T-cell (primary cell): ENCODE measurements around the gene HDAC5. TPM values are rescaled to one million over a fixed set of nuclear protein-coding genes. Genes with fewer than 3 reads are reported as not detected.
"Not testable (repeated sequence)": the region's sequence is repeated elsewhere in the genome, so short reads cannot be mapped to it uniquely, and the experiment has no call there.

ENCODE experiments used
- ATAC-seq, 4 experiments: fragments of 200-7000 bp in 3 of 4; fragments of 150-1000 bp in 1 of 4; cut with Tn5 transposase; replicated peaks in 1 of 4; 1 replicate in 3 of 4; 2 replicates in 1 of 4; pipeline ENCODE4 v1.10.0; 2021; ENCODE audit warnings: moderate library complexity in 3 of 4, mild to moderate bottlenecking in 2 of 4, moderate number of reproducible peaks in 1 of 4
- CTCF ChIA-PET, 2 donors: fragments of 300-600 bp; sonication (Branson Sonifier 250); formaldehyde crosslinking; loops; one replicate each; lab custom pipeline; 2022; ENCODE audit warnings: antibody characterized with exemption in 2 of 2; lab: Charles Lee
- POLR2A ChIA-PET, 2 donors: fragments of 300-600 bp; sonication (Branson Sonifier 250); formaldehyde crosslinking; loops; one replicate each; lab custom pipeline; 2022; ENCODE audit warnings: antibody characterized with exemption in 2 of 2; lab: Charles Lee
- DNase-seq, 35 experiments: peaks; one replicate each; pipeline versions ENCODE4 v3.0.0 to v3.0.0-alpha.2; 2013 to 2023
- H3K27ac ChIP-seq: one replicate; pipeline ENCODE4 v1.5.1; 2013; ENCODE audit warnings: low read length
- H3K27me3 ChIP-seq, 2 experiments: replicated peaks in 1 of 2; 1 replicate in 1 of 2; 2 replicates in 1 of 2; pipeline versions ENCODE4 v1.6.1 to v1.7.0; 2013; ENCODE audit warnings: low read length in 1 of 2, mixed read lengths in 1 of 2; ENCODE audit not compliant: control insufficient read depth in 2 of 2, insufficient read depth in 2 of 2; ENCODE audit errors: extremely low read depth in 1 of 2
- H3K36me3 ChIP-seq, 2 donors: 1 replicate in 1 of 2; 2 replicates in 1 of 2; pipeline versions ENCODE4 v1.6.1 to v1.7.0; 2013; ENCODE audit warnings: low read length in 1 of 2; ENCODE audit not compliant: control insufficient read depth in 2 of 2, insufficient read depth in 1 of 2; ENCODE audit errors: extremely low read depth in 1 of 2
- H3K4me1 ChIP-seq, 2 experiments: 1 replicate in 1 of 2; 2 replicates in 1 of 2; pipeline versions ENCODE4 v1.6.1 to v1.7.0; 2013; ENCODE audit warnings: low read length in 2 of 2, mixed read lengths in 1 of 2; ENCODE audit not compliant: insufficient read depth in 2 of 2, control insufficient read depth in 1 of 2; ENCODE audit errors: extremely low read depth in 1 of 2
- H3K4me3 ChIP-seq, 2 donors: 1 replicate in 1 of 2; 2 replicates in 1 of 2; pipeline versions ENCODE4 v1.5.1 to v1.7.0; 2013; ENCODE audit warnings: mild to moderate bottlenecking in 2 of 2, low read length in 1 of 2, moderate library complexity in 1 of 2; ENCODE audit not compliant: control insufficient read depth in 1 of 2; ENCODE audit errors: extremely low read depth in 1 of 2
- H3K9me3 ChIP-seq: 2 replicates; pipeline ENCODE4 v1.7.0; 2013
- H3K27ac Mint-ChIP-seq, 2 donors: one replicate each; pipeline ENCODE4 v1.8.0; 2020 to 2021; ENCODE audit warnings: mild to moderate bottlenecking in 2 of 2, mixed read lengths in 2 of 2
- H3K27me3 Mint-ChIP-seq, 2 donors: one replicate each; pipeline ENCODE4 v1.8.0; 2021 to 2022; ENCODE audit warnings: mixed read lengths in 2 of 2
- H3K36me3 Mint-ChIP-seq: one replicate; pipeline ENCODE4 v1.8.0; 2021; ENCODE audit warnings: mixed read lengths
- H3K4me1 Mint-ChIP-seq, 3 donors: one replicate each; pipeline ENCODE4 v1.8.0; 2020 to 2022; ENCODE audit warnings: mixed read lengths in 3 of 3, mild to moderate bottlenecking in 1 of 3
- H3K4me3 Mint-ChIP-seq, 3 donors: one replicate each; pipeline ENCODE4 v1.8.0; 2020 to 2022; ENCODE audit warnings: mild to moderate bottlenecking in 3 of 3, mixed read lengths in 3 of 3, moderate library complexity in 3 of 3
- H3K9me3 Mint-ChIP-seq, 3 donors: one replicate each; pipeline ENCODE4 v1.8.0; 2020 to 2022; ENCODE audit warnings: mixed read lengths in 3 of 3
- WGBS: methylation state at CpG from one replicate; pipeline ENCODE4 v1.1.5; 2013; ENCODE audit warnings: missing lambda C conversion rate; ENCODE audit not compliant: insufficient coverage; 5-methylcytosine and 5-hydroxymethylcytosine counted together
- total RNA-seq, 35 experiments: library from RNA in 6 of 35; stranded (reverse) in 6 of 35; fragments of 120-200 nt in 1 of 35; gene quantifications; one replicate each; pipeline versions ENCODE4 v1.2.1 to v1.2.4 and lab custom pipeline; 2013 to 2026

Gene HDAC5
- total RNA-seq, 5 donors from 2014 or later (not counting 1 experiment from before 2014, with no cell fraction given) = 68.6 to 81.4 (median 72.8) TPM

- Histone ChIP-seq H3K4me3 (no peak overlapping the region), H3K27ac (no peak overlapping the region), H3K4me1 (no peaks in the 10 kb centered on the region), H3K36me3 (no peaks in the 10 kb centered on the region), H3K9me3 (no peaks in the 10 kb centered on the region), H3K27me3 (no peaks in the 10 kb centered on the region)
- H3K27me3 Mint-ChIP-seq = no peaks in the 10 kb centered on the region
- H3K27ac Mint-ChIP-seq = no peak overlapping the region
- H3K4me3 Mint-ChIP-seq = no peak overlapping the region
- ChIA-PET CTCF (interaction anchor here in 1 of 2 donors (0.7 kb wide), 1 partner anchor 29 kb away, joined by 3 read pairs; no protein-coding TSS in a partner anchor), POLR2A (interaction anchor here in 1 of 2 donors (0.7 kb wide), 1 partner anchor 80 kb away, joined by 6 read pairs; no protein-coding TSS in a partner anchor)
- no peak for DNase-seq
- no peak for ATAC-seq
- peaks cover 0 to 4% (median 0%) of the 10 kb centered on the region in 3 donors for H3K4me1 Mint-ChIP-seq
- WGBS = 98% methylated on average over 4 of the region's 4 CpGs
- no peaks in the 10 kb centered on the region for H3K36me3 Mint-ChIP-seq
- H3K9me3 Mint-ChIP-seq = no peaks in the 10 kb centered on the region
These were observed 24.4 kb upstream of the HDAC5 start for GRCh38 chr17:44147812-44148211.

GRCh38 chr17:44146375-44147346 is 23.2 kb upstream of the HDAC5 start:
- no peaks in the 10 kb centered on the region for H3K27me3 ChIP-seq
- no peaks in the 10 kb centered on the region for H3K36me3 ChIP-seq
- H3K4me3 ChIP-seq = no peak overlapping the region
- Mint-ChIP-seq H3K27me3 (no peaks in the 10 kb centered on the region), H3K4me1 (peaks cover 4 to 7% (median 5%) of the 10 kb centered on the region in 3 donors), H3K27ac (no peak overlapping the region), H3K36me3 (no peaks in the 10 kb centered on the region), H3K4me3 (no peak overlapping the region), H3K9me3 (no peaks in the 10 kb centered on the region)
- no peak for ATAC-seq
- no peak for DNase-seq
- ChIA-PET POLR2A (no interaction called here), CTCF (interaction anchor here in 1 of 2 donors (1.2 to 1.3 kb wide), 2 partner anchors 9 to 70 kb away, joined by 3 read pairs; no protein-coding TSS in a partner anchor)
- WGBS = 100% methylated on average over 1 of the region's 2 CpGs
- H3K9me3 ChIP-seq = no peaks in the 10 kb centered on the region
- H3K27ac ChIP-seq = no peak overlapping the region
- peaks cover 2 to 9% of the 10 kb centered on the region in 2 experiments for H3K4me1 ChIP-seq

- POLR2A ChIA-PET = no interaction called here
- no peak overlapping the region for H3K4me3 Mint-ChIP-seq
These were observed 21.7 kb upstream of the HDAC5 start for GRCh38 chr17:44144966-44145739.

GRCh38 chr17:44143921-44144320 is 20.5 kb upstream of the HDAC5 start:
- H3K4me3 ChIP-seq, H3K36me3 Mint-ChIP-seq, H3K27ac Mint-ChIP-seq, POLR2A ChIA-PET, H3K9me3 Mint-ChIP-seq, H3K27me3 Mint-ChIP-seq, H3K27me3 ChIP-seq, CTCF ChIA-PET, H3K27ac ChIP-seq, ATAC-seq, H3K36me3 ChIP-seq, H3K9me3 ChIP-seq, DNase-seq: not testable (repeated sequence)
- 97% methylated on average over 6 of the region's 8 CpGs for WGBS
- Mint-ChIP-seq H3K4me3 (peak overlapping the region in 1 of 3 donors; percentile 17), H3K4me1 (peaks cover 0 to 12% (median 8%) of the 10 kb centered on the region in 3 donors)
- H3K4me1 ChIP-seq = peaks cover 4 to 15% of the 10 kb centered on the region in 2 experiments

More at GRCh38 chr17:44144966-44145739, 21.7 kb upstream of the HDAC5 start:
- Mint-ChIP-seq H3K36me3 (no peaks in the 10 kb centered on the region), H3K27ac (no peak overlapping the region), H3K4me1 (peaks cover 4 to 12% (median 8%) of the 10 kb centered on the region in 3 donors), H3K9me3 (no peaks in the 10 kb centered on the region), H3K27me3 (peaks cover 0 to 2% of the 10 kb centered on the region in 2 donors)
- CTCF ChIA-PET = interaction anchor here in 1 of 2 donors (1.2 kb wide), 1 partner anchor 72 kb away, joined by 3 read pairs; no protein-coding TSS in a partner anchor
- H3K27ac ChIP-seq = no peak overlapping the region
- ATAC-seq (no peak), DNase-seq (no peak)
- H3K4me3 ChIP-seq = no peak overlapping the region
- peaks cover 4 to 15% of the 10 kb centered on the region in 2 experiments for H3K4me1 ChIP-seq
- H3K36me3 ChIP-seq = no peaks in the 10 kb centered on the region
- no peaks in the 10 kb centered on the region for H3K9me3 ChIP-seq
- WGBS = 93% methylated on average over 2 of the region's 7 CpGs
- H3K27me3 ChIP-seq = peaks cover 0 to 3% of the 10 kb centered on the region in 2 experiments

GRCh38 chr17:44137891-44138709 is 14.7 kb upstream of the HDAC5 start:
- Mint-ChIP-seq H3K4me3 (no peak overlapping the region), H3K27me3 (peaks cover 5 to 20% of the 10 kb centered on the region in 2 donors), H3K9me3 (no peaks in the 10 kb centered on the region), H3K36me3 (no peaks in the 10 kb centered on the region), H3K4me1 (peaks cover 0 to 20% (median 12%) of the 10 kb centered on the region in 3 donors), H3K27ac (no peak overlapping the region)
- CTCF ChIA-PET = interaction anchor here in 1 of 2 donors (0.5 to 1.2 kb wide), 3 partner anchors 8 to 695 kb away, joined by 3 to 6 read pairs (median 6); no protein-coding TSS in a partner anchor
- WGBS = 10% methylated on average over 8 of the region's 20 CpGs
- peaks cover 0 to 19% of the 10 kb centered on the region in 2 experiments for H3K27me3 ChIP-seq
- DNase-seq (peak in 13 of 35 experiments; percentile 4 to 48 (median 19)), ATAC-seq (peak in 2 of 4 experiments; percentile 16 to 24)
- no peaks in the 10 kb centered on the region for H3K36me3 ChIP-seq
- H3K27ac ChIP-seq = no peak overlapping the region
- peaks cover 4 to 15% of the 10 kb centered on the region in 2 experiments for H3K4me1 ChIP-seq
- no peak overlapping the region for H3K4me3 ChIP-seq
- no peaks in the 10 kb centered on the region for H3K9me3 ChIP-seq
- POLR2A ChIA-PET = interaction anchor here in 1 of 2 donors (0.6 kb wide), 1 partner anchor 72 kb away, joined by 4 read pairs; no protein-coding TSS in a partner anchor
